Sigmoid colon (tissue), 4 donors: ENCODE data around the gene TSR2.

ENCODE experiments used
- EP300 ChIP-seq, 4 donors: sonication (generic); formaldehyde crosslinking; IDR thresholded peaks; one replicate each; pipeline ENCODE4 v1.6.1; 2017; ENCODE audit warnings: antibody characterized with exemption in 4 of 4
- POLR2A ChIP-seq, 2 donors: fragments of 450-650 bp; IDR thresholded peaks; one replicate each; pipeline ENCODE4 v1.6.1; 2016; ENCODE audit warnings: antibody characterized with exemption in 2 of 2, mild to moderate bottlenecking in 2 of 2, moderate library complexity in 2 of 2
- POLR2AphosphoS5 ChIP-seq, 4 donors: sonication (generic); formaldehyde crosslinking; IDR thresholded peaks; one replicate each; pipeline ENCODE4 v1.6.1; 2017; ENCODE audit warnings: antibody characterized with exemption in 4 of 4
- TF ChIP-seq, protein P1 (sequence below), 4 experiments: fragments of 450-650 bp in 3 of 4; fragments of 200-600 bp in 1 of 4; IDR thresholded peaks; one replicate each; pipeline ENCODE4 v1.5.1; 2016 to 2019; ENCODE audit warnings: antibody characterized with exemption in 4 of 4, mild to moderate bottlenecking in 3 of 4, moderate library complexity in 2 of 4

DNA sequence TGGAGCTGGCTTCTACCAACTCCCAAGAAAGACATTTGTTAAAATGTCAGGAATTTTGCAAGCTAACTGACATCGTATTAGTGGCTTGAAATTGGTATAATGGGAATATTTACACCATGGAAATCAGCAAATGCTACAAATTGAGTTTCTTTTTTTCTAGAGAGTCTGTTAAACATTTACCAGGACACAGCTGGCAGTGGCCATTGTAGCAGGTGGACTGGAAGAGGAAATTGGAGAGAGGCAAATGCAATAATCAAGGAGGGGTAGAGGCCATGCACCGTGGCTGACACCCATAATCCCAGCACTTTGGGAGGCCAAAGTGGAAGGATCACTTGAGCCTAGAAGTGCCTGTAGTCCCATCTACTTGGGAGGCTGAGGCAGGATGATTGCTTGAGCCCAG is 32.9 kb upstream of the TSR2 start:
- TF ChIP-seq, protein P1, sequence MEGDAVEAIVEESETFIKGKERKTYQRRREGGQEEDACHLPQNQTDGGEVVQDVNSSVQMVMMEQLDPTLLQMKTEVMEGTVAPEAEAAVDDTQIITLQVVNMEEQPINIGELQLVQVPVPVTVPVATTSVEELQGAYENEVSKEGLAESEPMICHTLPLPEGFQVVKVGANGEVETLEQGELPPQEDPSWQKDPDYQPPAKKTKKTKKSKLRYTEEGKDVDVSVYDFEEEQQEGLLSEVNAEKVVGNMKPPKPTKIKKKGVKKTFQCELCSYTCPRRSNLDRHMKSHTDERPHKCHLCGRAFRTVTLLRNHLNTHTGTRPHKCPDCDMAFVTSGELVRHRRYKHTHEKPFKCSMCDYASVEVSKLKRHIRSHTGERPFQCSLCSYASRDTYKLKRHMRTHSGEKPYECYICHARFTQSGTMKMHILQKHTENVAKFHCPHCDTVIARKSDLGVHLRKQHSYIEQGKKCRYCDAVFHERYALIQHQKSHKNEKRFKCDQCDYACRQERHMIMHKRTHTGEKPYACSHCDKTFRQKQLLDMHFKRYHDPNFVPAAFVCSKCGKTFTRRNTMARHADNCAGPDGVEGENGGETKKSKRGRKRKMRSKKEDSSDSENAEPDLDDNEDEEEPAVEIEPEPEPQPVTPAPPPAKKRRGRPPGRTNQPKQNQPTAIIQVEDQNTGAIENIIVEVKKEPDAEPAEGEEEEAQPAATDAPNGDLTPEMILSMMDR (IDR thresholded peaks at IDR 0.05): no peak
- TF ChIP-seq EP300 (IDR thresholded peaks at IDR 0.05): no peak
- TF ChIP-seq POLR2A (IDR thresholded peaks at IDR 0.05): no peak
- no peak for TF ChIP-seq POLR2AphosphoS5 (IDR thresholded peaks at IDR 0.05)
